ENCODE results near the gene EBLN1. TPM values are rescaled to one million over a fixed set of nuclear protein-coding genes. Genes with fewer than 3 reads are reported as not detected.

Gene EBLN1
- total and polyA plus RNA-seq, 9 of the 15 experiments (the other 6 are each of a cell fraction or from before 2014, with no cell fraction given): 0.06 to 3.1 (median 0.80) TPM

GRCh38 chr10:22228167-22228938, 10.5 kb upstream of the EBLN1 start:
- FAIRE-seq (no peak), ATAC-seq (no peak), DNase-seq (ENCODE audit: extremely low read depth in 1 of 4, low spot score in 3 of 4) (peak in 1 of 4 experiments; percentile 47)
- Histone ChIP-seq H3K79me2 (ENCODE audit: control insufficient read depth, insufficient read depth, low read length) (no peaks in the 10 kb centered on the region), H3K36me3 (ENCODE audit: control insufficient read depth, insufficient read depth, low read length) (no peaks in the 10 kb centered on the region), H2AFZ (ENCODE audit: low read depth, low read length) (peak overlapping the region; percentile 90), H3K4me3 (peak overlapping the region; percentile 44), H3K4me2 (ENCODE audit: insufficient read depth, low read length) (peak overlapping the region; percentile 87), H3K9ac (ENCODE audit: insufficient read depth in 1 of 2, low read depth in 2 of 2, low read length in 2 of 2) (peak overlapping the region in 1 of 2 experiments; percentile 73; a peak in 3 of 4 replicates), H3K27me3 (ENCODE audit: control insufficient read depth in 2 of 2, insufficient read depth in 2 of 2, low read length in 2 of 2) (no peaks in the 10 kb centered on the region), H4K20me1 (replicated peaks; ENCODE audit: control insufficient read depth, insufficient read depth, low read length) (no peaks in the 10 kb centered on the region), H3K27ac (ENCODE audit: extremely low read depth, low read depth, low read length) (peak overlapping the region; percentile 92), H3K9me1 (ENCODE audit: control insufficient read depth, insufficient read depth, low read length) (no peaks in the 10 kb centered on the region), H3K9me3 (replicated peaks; ENCODE audit: control insufficient read depth, insufficient read depth, low read depth, low read length) (no peaks in the 10 kb centered on the region), H3K4me1 (replicated peaks in 1 of 2; ENCODE audit: control insufficient read depth in 2 of 2, insufficient read depth in 2 of 2, low read length in 2 of 2) (peaks cover 5 to 8% of the 10 kb centered on the region in 2 experiments; a peak in 3 of 5 replicates)
- in situ Hi-C loops (cut with MboI): no loop called here
- ChIA-PET POLR2A (interaction anchor here (0.5 to 3.5 kb wide), 14 partner anchors 9 to 827 kb away, joined by 3 to 25 read pairs (median 4); partner anchors contain the start of gene COMMD3), CTCF (ENCODE audit: low intra/inter-chr PET ratio) (no interaction called here)
- BruUV-seq (replicated peaks): no TSS peak
- intact Hi-C loops (cut with micrococcal nuclease): loop anchor here (2.0 to 5.0 kb wide), 2 partner anchors 88 to 696 kb away; partner anchors contain the start of genes COMMD3 and MLLT10
- 19% methylated on average over 9 of the region's 9 CpGs for WGBS (ENCODE audit: insufficient coverage, low coverage, missing lambda C conversion rate)
- TF ChIP-seq MECOM (CRISPR knock-in tag; IDR thresholded peaks at IDR 0.05) (0 out of 2 replicates have a peak, but pooled peaks have one; percentile 16), SMARCC2 (IDR thresholded peaks at IDR 0.05; ENCODE audit: low read depth) (no peak), ZNF224 (CRISPR knock-in tag; IDR thresholded peaks at IDR 0.05) (no peak), CREB3 (tag; conservative IDR thresholded peaks at IDR 0.05; ENCODE audit: low read depth) (0 out of 2 replicates have a peak, but pooled peaks have one; percentile 13), ZNF398 (CRISPR knock-in tag; IDR thresholded peaks at IDR 0.05) (no peak), KDM1A (IDR thresholded peaks at IDR 0.05) (peak; percentile 78 to 87), JUND (IDR thresholded peaks at IDR 0.05; ENCODE audit: borderline replicate concordance, low read depth, low read length) (no peak), JUND (tag; IDR thresholded peaks at IDR 0.05; ENCODE audit: borderline replicate concordance, low read depth, low read length) (0 out of 3 replicates have a peak, but pooled peaks have one; percentile 35), FUS (optimal IDR thresholded peaks at IDR 0.05; ENCODE audit: low read depth, low read length) (no peak), ZBTB9 (CRISPR knock-in tag; IDR thresholded peaks at IDR 0.05) (no peak), FOSL1 (tag; conservative IDR thresholded peaks at IDR 0.05) (peak; percentile 10; the same call in 1 of the 2 replicates), GABPA (tag; conservative IDR thresholded peaks at IDR 0.05; ENCODE audit: low read depth) (peak; percentile 52), ARNT (IDR thresholded peaks at IDR 0.05) (no peak), ZC3H4 (CRISPR knock-in tag; IDR thresholded peaks at IDR 0.05; ENCODE audit: borderline replicate concordance) (no peak), BHLHE40 (IDR thresholded peaks at IDR 0.05; ENCODE audit: low read length) (no peak), NCOA1 (IDR thresholded peaks at IDR 0.05; ENCODE audit: low read depth) (no peak)

Data from K562 (cell line).